ENCODE results near the gene CLEC4E. TPM values are rescaled to one million over a fixed set of nuclear protein-coding genes. Genes with fewer than 3 reads are reported as not detected.
"Not testable (repeated sequence)": the region's sequence is repeated elsewhere in the genome, so short reads cannot be mapped to it uniquely, and the experiment has no call there.

CLEC4E gene, protein sequence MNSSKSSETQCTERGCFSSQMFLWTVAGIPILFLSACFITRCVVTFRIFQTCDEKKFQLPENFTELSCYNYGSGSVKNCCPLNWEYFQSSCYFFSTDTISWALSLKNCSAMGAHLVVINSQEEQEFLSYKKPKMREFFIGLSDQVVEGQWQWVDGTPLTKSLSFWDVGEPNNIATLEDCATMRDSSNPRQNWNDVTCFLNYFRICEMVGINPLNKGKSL
- total RNA-seq, result not detected in 2 replicates

DNA sequence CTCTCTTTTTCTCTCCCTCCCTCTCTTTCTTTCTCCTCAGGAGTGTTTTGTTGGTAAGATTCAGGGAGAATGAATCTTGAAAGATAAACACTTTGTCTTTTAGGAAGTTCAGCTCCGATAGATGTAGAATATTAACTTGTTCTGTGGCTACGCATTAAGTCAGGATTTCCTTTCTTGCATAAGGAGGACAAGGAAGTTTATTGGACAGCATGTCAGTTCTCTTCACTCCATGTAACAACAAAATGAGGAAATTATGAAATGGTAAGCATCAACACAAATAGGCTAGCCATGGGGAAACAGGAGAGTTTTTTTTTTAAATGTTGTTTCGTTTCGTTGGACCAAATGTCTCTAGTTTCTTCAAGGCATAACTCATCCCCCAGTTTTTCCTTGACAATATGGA, at the start of gene CLEC4E:
Gene CLEC4E, minus strand, starts transcription at position 75 of the 400 bp plus-strand sequence. CDS start 108 bp downstream, outside the sequence.
- not testable (repeated sequence) for DNase-seq (ENCODE audit: low read depth in 2 of 2)

DNA sequence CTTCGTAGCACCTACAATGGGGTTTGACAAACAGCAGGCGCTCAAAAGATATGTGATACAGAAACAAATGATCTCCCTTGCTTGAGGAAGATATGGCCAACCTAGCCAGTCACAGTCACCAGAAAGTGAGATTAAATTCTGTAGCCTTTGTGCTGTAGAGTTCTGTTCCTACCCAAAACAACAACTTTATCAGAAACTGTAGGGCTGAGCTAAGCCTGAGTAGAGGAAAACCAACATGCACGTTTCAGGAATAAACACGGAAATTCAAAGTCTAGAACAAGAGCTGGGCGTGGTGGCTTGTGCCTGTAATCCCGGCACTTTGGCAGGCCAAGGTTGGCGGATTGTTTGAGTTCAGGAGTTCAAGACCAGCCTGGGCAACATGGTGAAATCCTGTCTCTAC, 49.0 kb upstream of the CLEC4E start:
- DNase-seq (ENCODE audit: low read depth in 2 of 2), result no peak

- DNase-seq (ENCODE audit: low read depth in 2 of 2), result not testable (repeated sequence)
Measured at GRCh38 chr12:8584478-8584877, 43.8 kb upstream of the CLEC4E start.

DNA sequence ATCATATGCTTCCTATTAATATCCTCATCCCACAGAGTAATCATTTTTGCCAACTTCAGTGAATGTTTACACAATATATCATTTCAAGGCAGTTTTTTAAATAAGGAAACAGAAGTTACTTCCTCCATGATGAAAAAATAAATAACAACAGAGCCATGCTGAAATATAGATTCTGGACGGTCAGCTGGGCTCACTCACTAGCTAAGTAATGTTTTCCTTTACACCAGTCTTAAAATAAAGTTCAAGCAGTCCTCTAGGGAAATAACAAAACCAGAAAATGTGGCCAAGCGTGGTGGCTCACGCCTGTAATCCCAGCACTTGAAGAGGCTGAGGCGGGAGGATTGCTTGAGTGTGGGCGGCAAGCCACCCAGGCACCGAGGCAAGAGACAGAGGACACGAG, 43.3 kb upstream of the CLEC4E start:
- no peak for DNase-seq (ENCODE audit: low read depth in 2 of 2)

GRCh38 chr12:8581098-8581784, 40.5 kb upstream of the CLEC4E start:
- DNase-seq (ENCODE audit: low read depth in 2 of 2), result no peak

- no peak for DNase-seq (ENCODE audit: low read depth in 2 of 2)
Measured at GRCh38 chr12:8577879-8578278, 37.2 kb upstream of the CLEC4E start.

DNA sequence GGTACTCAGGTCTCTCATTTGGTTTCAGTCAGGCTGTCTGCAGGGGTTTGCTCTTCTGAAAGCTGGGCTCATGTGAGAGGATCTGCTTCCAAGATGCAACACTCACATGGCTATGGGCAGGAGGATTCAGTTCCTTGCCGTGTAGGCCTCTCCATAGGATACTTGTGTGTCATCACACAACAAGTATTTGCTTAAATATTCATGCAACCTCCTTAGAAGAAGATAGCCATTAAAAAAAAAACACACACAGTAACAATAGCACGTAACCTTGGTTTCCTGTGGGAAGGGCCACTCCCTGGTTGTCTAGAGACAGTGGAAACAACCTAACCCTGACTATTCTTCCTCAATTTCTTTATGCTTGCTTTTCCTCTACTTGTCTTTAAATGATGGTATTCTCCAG, 31.8 kb upstream of the CLEC4E start:
- DNase-seq (ENCODE audit: low read depth in 2 of 2), result no peak

- DNase-seq (ENCODE audit: low read depth in 2 of 2), result no peak
Measured at GRCh38 chr12:8566525-8566924, 25.8 kb upstream of the CLEC4E start.

GRCh38 chr12:8566052-8566451, 25.3 kb upstream of the CLEC4E start:
- not testable (repeated sequence) for DNase-seq (ENCODE audit: low read depth in 2 of 2)

- DNase-seq (ENCODE audit: low read depth in 2 of 2), result no peak
Measured at GRCh38 chr12:8564656-8565055, 24.0 kb upstream of the CLEC4E start.

DNA sequence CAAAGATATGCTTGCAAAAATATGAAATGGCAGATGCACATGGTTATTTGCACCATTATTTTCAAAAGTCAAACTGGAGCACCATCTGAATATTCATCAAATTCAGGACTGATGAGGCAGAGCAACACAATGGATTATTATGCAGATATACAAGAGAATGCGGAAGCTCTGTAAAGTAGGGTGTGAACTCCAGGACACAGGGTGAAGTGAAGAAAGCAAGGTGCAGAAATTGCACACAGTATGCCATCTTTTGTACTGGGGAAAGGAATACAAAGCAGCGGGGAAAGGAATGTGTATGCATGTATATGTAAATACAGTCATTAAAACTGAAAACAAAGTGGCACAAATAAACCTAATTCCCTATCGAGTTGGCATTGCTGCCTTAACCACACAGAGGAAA, 22.7 kb upstream of the CLEC4E start:
- DNase-seq (ENCODE audit: low read depth in 2 of 2), result no peak

- DNase-seq (ENCODE audit: low read depth in 2 of 2), result peak in 1 of 2 donors; percentile 35
Measured at GRCh38 chr12:8562310-8562709, 21.6 kb upstream of the CLEC4E start.

DNA sequence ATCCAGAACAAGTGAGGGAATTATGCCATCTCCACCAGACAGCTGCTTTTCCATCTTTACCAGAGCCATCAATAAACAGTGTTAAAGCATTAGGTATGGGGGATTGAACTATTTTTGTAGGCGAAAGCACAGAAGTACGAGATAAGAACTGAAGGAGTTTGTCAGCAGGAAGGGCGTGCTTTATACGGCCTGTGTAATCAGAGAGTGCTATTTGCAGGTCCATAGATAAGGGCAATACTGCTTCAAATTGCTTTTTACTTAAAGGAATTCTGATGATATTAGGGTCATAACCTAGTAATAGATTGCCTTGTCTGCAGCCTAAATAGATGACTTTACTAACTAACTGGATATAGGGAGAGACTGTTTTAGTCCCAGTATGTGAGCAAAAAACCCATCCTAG, 20.3 kb upstream of the CLEC4E start:
- DNase-seq (ENCODE audit: low read depth in 2 of 2), result no peak

GRCh38 chr12:8559676-8560075, 19.0 kb upstream of the CLEC4E start:
- DNase-seq (ENCODE audit: low read depth in 2 of 2), result no peak

DNA sequence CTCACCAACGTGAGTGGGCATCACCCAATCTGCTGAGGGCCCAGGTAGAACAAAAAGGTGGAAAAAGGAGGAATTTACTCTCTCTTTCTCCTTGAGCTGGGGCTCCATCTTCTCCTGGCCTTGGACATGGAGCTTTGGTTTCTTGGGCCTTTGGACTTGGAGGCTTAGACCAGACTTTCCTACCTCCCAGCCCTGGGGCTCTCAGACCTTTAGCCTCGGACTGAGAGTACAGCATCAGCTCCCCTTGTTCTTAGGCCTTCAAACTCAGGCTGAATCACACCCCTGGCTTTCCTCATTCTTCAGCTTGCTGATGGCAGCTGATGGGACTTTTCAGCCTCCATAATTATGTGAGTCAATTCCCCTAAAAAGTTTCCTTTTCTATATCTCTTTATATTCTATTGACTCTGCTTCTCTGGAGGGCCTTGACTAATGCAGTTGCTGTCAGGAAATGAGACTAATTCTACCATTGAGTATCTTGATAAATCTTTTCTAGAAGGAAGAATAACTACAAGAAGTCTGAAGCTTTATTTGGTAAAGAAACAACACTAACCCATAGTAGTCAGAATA, 15.9 kb upstream of the CLEC4E start:
- DNase-seq (ENCODE audit: low read depth in 2 of 2), result no peak

DNA sequence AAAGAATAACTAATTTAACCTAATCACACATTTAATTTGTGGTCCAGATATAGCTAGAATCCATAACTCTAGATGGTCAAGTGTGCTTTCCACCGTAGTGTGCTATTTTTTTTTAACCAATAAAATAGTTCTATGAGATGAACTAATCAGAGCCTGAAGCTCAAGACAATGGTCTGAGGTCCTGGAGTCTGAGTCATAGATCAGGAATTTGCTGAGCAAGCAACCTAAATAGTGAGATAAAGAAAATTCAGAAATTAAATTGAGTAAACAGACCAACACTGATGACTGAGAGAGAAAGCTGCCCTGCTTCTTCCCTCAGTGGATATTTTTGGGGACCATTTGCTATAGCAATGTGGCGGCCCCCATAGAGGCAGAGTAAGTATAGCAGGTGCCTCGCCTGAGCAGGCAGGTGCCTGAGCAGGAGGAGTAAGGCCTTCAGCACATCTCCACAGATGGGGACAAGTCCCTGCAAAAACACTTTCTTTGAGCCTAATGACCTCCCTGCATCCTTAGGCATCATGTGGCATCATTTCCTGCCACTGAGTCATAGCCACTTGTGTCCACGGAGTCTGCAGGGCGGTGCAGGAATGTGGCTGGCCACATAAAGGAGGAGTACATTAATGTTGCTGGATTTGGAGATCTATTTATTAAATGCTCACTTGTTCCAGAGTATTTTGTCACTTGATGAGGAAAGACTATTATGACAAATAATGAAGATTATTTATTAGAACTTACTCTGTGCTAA, 13.9 kb upstream of the CLEC4E start:
- DNase-seq (ENCODE audit: low read depth in 2 of 2), result peak; percentile 20 to 52

DNA sequence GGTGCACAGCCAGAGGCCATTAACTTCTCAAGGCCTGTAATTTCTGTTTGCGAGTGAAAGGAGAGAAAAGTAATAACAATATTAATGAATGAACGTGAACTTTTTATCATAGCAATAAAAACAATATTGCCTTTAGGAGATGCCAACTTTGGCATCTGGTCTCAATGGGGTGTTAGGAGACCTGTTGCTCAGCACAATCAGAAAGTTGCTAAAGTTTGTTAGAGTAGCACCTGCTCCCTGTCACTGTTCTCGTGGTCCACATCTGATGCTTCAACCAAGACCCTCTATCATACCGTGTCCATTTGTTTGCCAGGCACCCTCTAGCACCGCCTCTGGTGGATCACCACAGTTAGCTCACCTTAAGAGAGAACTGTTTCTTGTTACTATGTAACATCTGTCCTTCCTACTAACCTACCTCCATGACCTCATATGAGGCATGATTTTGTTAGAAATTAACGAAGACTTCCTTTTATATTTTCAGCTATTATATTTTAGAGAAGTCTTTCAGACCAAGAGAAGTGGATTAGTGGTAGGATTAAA, 12.5 kb upstream of the CLEC4E start:
- DNase-seq (ENCODE audit: low read depth in 2 of 2), result no peak

DNA sequence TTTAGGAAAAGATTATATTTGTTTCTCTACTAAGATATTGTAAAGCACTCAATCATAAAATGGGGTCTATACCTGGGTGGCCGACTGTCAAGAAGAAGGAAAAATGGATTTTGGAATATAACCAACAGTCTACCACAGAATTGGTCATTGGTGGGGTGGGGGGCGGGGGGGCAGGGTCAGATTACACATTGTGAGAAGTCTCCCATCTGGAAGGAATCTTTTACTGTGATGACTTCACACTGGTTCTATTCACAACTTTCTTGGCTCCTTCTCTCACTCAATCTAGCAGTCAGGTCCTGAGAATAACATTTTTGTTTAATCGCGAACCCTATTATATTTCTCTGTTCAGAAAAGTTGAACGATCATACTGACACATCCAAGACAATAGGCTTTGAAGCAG, 8.7 kb upstream of the CLEC4E start:
- no peak for DNase-seq (ENCODE audit: low read depth in 2 of 2)

DNA sequence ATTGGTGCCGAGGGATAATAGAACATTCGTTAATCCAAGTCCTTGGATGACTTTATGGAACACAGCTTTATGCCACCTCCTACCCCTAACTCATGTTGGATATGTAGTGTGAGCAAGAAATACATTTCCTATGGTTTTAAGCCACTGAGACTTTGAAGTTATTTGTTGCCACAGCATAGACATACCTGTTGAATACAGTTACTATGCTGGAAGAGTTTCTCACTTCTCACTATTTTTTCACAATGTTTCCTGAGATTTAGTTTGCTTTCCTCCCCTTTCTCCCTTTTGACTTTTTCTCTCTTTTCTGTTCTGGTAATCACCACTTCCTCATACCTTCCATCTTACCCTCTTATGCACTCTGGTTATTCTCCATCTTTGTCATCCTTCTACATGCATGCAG, 7.5 kb upstream of the CLEC4E start:
- DNase-seq (ENCODE audit: low read depth in 2 of 2), result no peak

GRCh38 chr12:8547645-8548044, 6.9 kb upstream of the CLEC4E start:
- no peak for DNase-seq (ENCODE audit: low read depth in 2 of 2)

DNA sequence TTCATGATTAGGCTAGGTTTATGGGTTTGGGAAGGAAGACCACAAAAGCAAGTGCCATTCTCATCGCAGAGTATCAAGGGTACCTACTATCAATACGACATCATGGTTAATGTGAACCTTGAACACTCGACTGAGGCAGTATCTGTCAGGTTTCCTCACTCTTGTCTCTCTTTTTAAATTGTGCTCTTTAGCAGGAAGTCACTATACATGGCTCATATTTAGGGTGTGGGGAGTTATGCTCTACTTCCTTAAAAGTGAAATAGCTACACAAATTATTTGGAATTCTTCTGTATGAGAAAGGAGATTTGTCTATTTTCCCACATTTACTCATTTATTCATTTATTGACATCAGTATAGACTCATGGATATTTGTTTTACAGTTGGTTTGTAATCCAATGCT, 5.9 kb upstream of the CLEC4E start:
- no peak for DNase-seq (ENCODE audit: low read depth in 2 of 2)

- peak; percentile 73 to 75 for DNase-seq (ENCODE audit: low read depth in 2 of 2)
Measured at GRCh38 chr12:8544295-8544694, 3.6 kb upstream of the CLEC4E start.

Measured in lung microvascular endothelial cell (primary cell).